HG03196 (cell line): ENCODE results near the gene BRINP1.

Experiments
- ATAC-seq: cut with Tn5 transposase; IDR thresholded peaks from one replicate; pipeline ENCODE4 v1.9.1; 2021; ENCODE audit not compliant: unreplicated experiment

The BRINP1 gene

GRCh38 chr9:119148855-119149254, 220.4 kb downstream of the BRINP1 start:
- ATAC-seq: no peak

DNA sequence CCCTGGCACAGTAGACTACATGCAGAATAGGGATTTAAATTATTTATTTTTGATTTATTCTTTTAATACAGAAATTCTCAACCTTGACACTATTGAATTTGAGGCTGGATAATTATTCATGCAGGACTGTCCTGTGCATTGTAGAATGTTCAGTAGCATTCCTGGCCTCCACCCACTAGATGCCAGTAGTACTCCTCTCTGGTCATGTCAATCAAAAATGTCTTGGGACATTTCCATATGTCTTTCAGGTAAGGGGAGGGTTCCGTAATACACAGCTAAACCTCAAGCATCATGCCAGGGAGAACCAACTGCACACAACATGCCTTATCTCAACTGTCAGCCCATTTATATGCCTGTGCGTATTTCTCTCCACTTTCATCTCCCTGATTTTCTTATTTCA, 231.8 kb downstream of the BRINP1 start:
- ATAC-seq: no peak

DNA sequence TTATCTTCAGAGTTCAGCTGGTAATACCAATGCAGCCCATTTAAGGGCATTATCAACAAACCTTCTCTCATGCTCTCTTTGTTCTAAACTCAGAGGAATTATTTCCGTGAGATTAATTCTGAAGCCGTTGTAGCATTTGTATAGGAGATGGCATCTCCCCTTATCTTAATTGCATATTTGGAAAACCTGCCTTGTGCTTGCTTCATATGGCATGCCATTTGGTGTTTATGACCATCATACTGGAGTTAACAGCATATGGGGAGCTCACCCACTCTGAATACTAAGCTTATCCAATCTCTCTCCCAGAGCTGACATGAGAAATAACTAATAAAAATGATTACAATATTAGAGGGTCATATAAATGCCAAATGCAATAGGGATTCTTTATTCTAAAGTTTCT, 243.2 kb downstream of the BRINP1 start:
- no peak for ATAC-seq

GRCh38 chr9:119121899-119122298, 247.3 kb downstream of the BRINP1 start:
- no peak for ATAC-seq

DNA sequence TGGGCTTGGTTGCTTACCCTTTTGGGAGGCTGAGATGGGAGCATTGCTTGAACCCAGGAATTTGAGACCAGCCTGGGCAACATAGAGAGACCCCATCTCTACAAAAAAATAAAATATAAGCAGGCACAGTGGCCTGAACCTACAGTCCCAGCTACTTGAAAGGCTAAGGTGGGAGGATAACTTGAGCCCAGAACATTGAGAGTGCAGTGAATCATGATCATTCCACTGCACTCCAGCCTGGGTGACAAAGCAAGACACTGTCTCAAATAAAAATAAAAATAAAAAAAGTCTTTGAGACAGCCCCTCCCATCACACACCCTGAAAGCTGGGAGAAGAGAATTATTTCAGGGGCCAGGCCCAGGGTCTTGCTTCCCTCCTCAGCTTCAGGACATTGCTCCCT, 251.8 kb downstream of the BRINP1 start:
- no peak for ATAC-seq
